BLaER1 treated with 17β-estradiol and CSF1 and Interleukin-3, amounts not matched to agents 10 nM and 100 nM (cell line): ENCODE data around the gene SDSL.

Source experiments
- H3K27ac ChIP-seq, 11 experiments: shearing (Covaris generic); formaldehyde crosslinking; 2 replicates each; pipeline ENCODE4 v1.8.1; 2022
- H3K27me3 ChIP-seq, 11 experiments: shearing (Covaris generic); formaldehyde crosslinking; 2 replicates each; pipeline ENCODE4 v1.8.1; 2022
- H3K36me3 ChIP-seq, 11 experiments: shearing (Covaris generic); formaldehyde crosslinking; 2 replicates each; pipeline ENCODE4 v1.8.1; 2022
- H3K4me1 ChIP-seq, 10 experiments: shearing (Covaris generic); formaldehyde crosslinking; 2 replicates each; pipeline ENCODE4 v1.8.1; 2022
- H3K4me2 ChIP-seq, 11 experiments: shearing (Covaris generic); formaldehyde crosslinking; 2 replicates each; pipeline ENCODE4 v1.8.1; 2022
- H3K4me3 ChIP-seq, 10 experiments: shearing (Covaris generic); formaldehyde crosslinking; 2 replicates each; pipeline ENCODE4 v1.8.1; 2022
- H3K9ac ChIP-seq, 11 experiments: shearing (Covaris generic); formaldehyde crosslinking; 2 replicates each; pipeline ENCODE4 v1.8.1; 2022
- H3K9me3 ChIP-seq, 11 experiments: shearing (Covaris generic); formaldehyde crosslinking; replicated peaks in 1 of 11; 2 replicates each; pipeline ENCODE4 v1.8.1; 2022
- H4K20me1 ChIP-seq, 11 experiments: shearing (Covaris generic); formaldehyde crosslinking; 2 replicates each; pipeline ENCODE4 v1.8.1; 2022
- Cebpa-rat ChIP-seq, 11 experiments: shearing (Covaris generic); IDR thresholded peaks; 2 replicates each; pipeline ENCODE4 v1.8.1; 2022

SDSL gene

GRCh38 chr12:113469224-113469948, 47.2 kb downstream of the SDSL start:
- Histone ChIP-seq H3K4me3 (no peak overlapping the region), H3K4me2 (no peak overlapping the region), H3K36me3 (no peaks in the 10 kb centered on the region), H3K27me3 (peaks cover 100% of the 10 kb centered on the region in 11 experiments), H3K9ac (no peak overlapping the region), H3K4me1 (peaks cover 0 to 8% (median 1%) of the 10 kb centered on the region in 10 experiments; a peak in 4 of 20 replicates), H3K9me3 (peaks cover under 1 to 20% (median 13%) of the 10 kb centered on the region in 11 experiments; a peak in 17 of 22 replicates), H4K20me1 (peaks cover 0 to 98% (median 54%) of the 10 kb centered on the region in 11 experiments; a peak in 13 of 22 replicates), H3K27ac (no peak overlapping the region)
- TF ChIP-seq Cebpa-rat (IDR thresholded peaks at IDR 0.05) = no peak

GRCh38 chr12:113469949-113470743, 48.0 kb downstream of the SDSL start:
- TF ChIP-seq Cebpa-rat (IDR thresholded peaks at IDR 0.05) = no peak
- no peak overlapping the region for H3K4me3 ChIP-seq
- H3K36me3 ChIP-seq = no peaks in the 10 kb centered on the region
- H3K4me1 ChIP-seq = peaks cover 0 to 5% (median 1%) of the 10 kb centered on the region in 10 experiments; a peak in 4 of 20 replicates
- H3K27ac ChIP-seq = no peak overlapping the region
- peaks cover 100% of the 10 kb centered on the region in 11 experiments for H3K27me3 ChIP-seq
- H3K9me3 ChIP-seq = peaks cover 0 to 22% (median 13%) of the 10 kb centered on the region in 11 experiments; a peak in 15 of 22 replicates
- H4K20me1 ChIP-seq = peaks cover 0 to 97% (median 54%) of the 10 kb centered on the region in 11 experiments; a peak in 13 of 22 replicates
- no peak overlapping the region for H3K4me2 ChIP-seq
- H3K9ac ChIP-seq = no peak overlapping the region

- Histone ChIP-seq H3K9ac (no peak overlapping the region), H3K4me2 (no peak overlapping the region), H3K36me3 (no peaks in the 10 kb centered on the region), H3K4me3 (no peak overlapping the region), H3K9me3 (peaks cover 4 to 29% (median 18%) of the 10 kb centered on the region in 11 experiments; a peak in 18 of 22 replicates), H3K27me3 (peaks cover 100% of the 10 kb centered on the region in 11 experiments), H3K27ac (no peak overlapping the region), H4K20me1 (peaks cover 0 to 88% (median 54%) of the 10 kb centered on the region in 11 experiments; a peak in 13 of 22 replicates), H3K4me1 (no peaks in the 10 kb centered on the region)
- no peak for TF ChIP-seq Cebpa-rat (IDR thresholded peaks at IDR 0.05)
Measured at GRCh38 chr12:113470871-113471618, 48.9 kb downstream of the SDSL start.

GRCh38 chr12:113471619-113472171, 49.5 kb downstream of the SDSL start, which contains the start of gene LHX5:
TSS of gene LHX5 (minus strand) at chr12:113471871. CDS start at chr12:113471498, 373 bp downstream.
- Histone ChIP-seq H3K27me3 (peaks cover 99 to 100% (median 100%) of the 10 kb centered on the region in 11 experiments), H3K4me1 (no peaks in the 10 kb centered on the region), H3K36me3 (no peaks in the 10 kb centered on the region), H3K4me2 (no peak within 1 kb of the TSS), H3K4me3 (no peak within 1 kb of the TSS), H3K9me3 (peaks cover 4 to 35% (median 20%) of the 10 kb centered on the region in 11 experiments; a peak in 18 of 22 replicates), H4K20me1 (peaks cover 0 to 81% (median 48%) of the 10 kb centered on the region in 11 experiments; a peak in 13 of 22 replicates), H3K9ac (no peak within 1 kb of the TSS), H3K27ac (no peak within 1 kb of the TSS)
- no peak for TF ChIP-seq Cebpa-rat (IDR thresholded peaks at IDR 0.05)

GRCh38 chr12:113472191-113473121, 50.3 kb downstream of the SDSL start:
- H3K9me3 ChIP-seq = peaks cover 8 to 32% (median 19%) of the 10 kb centered on the region in 11 experiments; a peak in 18 of 22 replicates
- H3K4me3 ChIP-seq = no peak overlapping the region
- H3K9ac ChIP-seq = no peak overlapping the region
- no peaks in the 10 kb centered on the region for H3K36me3 ChIP-seq
- TF ChIP-seq Cebpa-rat (IDR thresholded peaks at IDR 0.05) = no peak
- H3K4me1 ChIP-seq = no peaks in the 10 kb centered on the region
- H4K20me1 ChIP-seq = peaks cover 0 to 76% (median 45%) of the 10 kb centered on the region in 11 experiments; a peak in 13 of 22 replicates
- no peak overlapping the region for H3K4me2 ChIP-seq
- peaks cover 96 to 98% (median 98%) of the 10 kb centered on the region in 11 experiments for H3K27me3 ChIP-seq
- H3K27ac ChIP-seq = no peak overlapping the region

GRCh38 chr12:113473400-113473799, 51.2 kb downstream of the SDSL start:
- no peaks in the 10 kb centered on the region for H3K4me1 ChIP-seq
- H3K4me3 ChIP-seq = no peak overlapping the region
- peaks cover 0 to 66% (median 36%) of the 10 kb centered on the region in 11 experiments; a peak in 13 of 22 replicates for H4K20me1 ChIP-seq
- H3K27ac ChIP-seq = no peak overlapping the region
- no peaks in the 10 kb centered on the region for H3K36me3 ChIP-seq
- H3K27me3 ChIP-seq = peaks cover 96 to 98% (median 98%) of the 10 kb centered on the region in 11 experiments
- no peak for TF ChIP-seq Cebpa-rat (IDR thresholded peaks at IDR 0.05)
- no peak overlapping the region for H3K4me2 ChIP-seq
- no peak overlapping the region for H3K9ac ChIP-seq
- H3K9me3 ChIP-seq = peaks cover 17 to 34% (median 25%) of the 10 kb centered on the region in 11 experiments; a peak in 21 of 22 replicates

- H3K4me2 ChIP-seq = peak overlapping the region in 1 of 11 experiments; percentile 22; a peak in 1 of 22 replicates
- no peak overlapping the region for H3K27ac ChIP-seq
- H3K9ac ChIP-seq = no peak overlapping the region
- H3K4me1 ChIP-seq = no peaks in the 10 kb centered on the region
- peaks cover 0 to 61% (median 31%) of the 10 kb centered on the region in 11 experiments; a peak in 13 of 22 replicates for H4K20me1 ChIP-seq
- TF ChIP-seq Cebpa-rat (IDR thresholded peaks at IDR 0.05) = no peak
- peaks cover 96 to 98% (median 98%) of the 10 kb centered on the region in 11 experiments for H3K27me3 ChIP-seq
- H3K4me3 ChIP-seq = no peak overlapping the region; a peak in 1 of 20 replicates
- no peaks in the 10 kb centered on the region for H3K36me3 ChIP-seq
- H3K9me3 ChIP-seq = peaks cover 23 to 39% (median 30%) of the 10 kb centered on the region in 11 experiments
Measured at GRCh38 chr12:113473942-113474341, 51.8 kb downstream of the SDSL start.
